ENCODE data around the gene RNFT2.

RNFT2 gene

DNA sequence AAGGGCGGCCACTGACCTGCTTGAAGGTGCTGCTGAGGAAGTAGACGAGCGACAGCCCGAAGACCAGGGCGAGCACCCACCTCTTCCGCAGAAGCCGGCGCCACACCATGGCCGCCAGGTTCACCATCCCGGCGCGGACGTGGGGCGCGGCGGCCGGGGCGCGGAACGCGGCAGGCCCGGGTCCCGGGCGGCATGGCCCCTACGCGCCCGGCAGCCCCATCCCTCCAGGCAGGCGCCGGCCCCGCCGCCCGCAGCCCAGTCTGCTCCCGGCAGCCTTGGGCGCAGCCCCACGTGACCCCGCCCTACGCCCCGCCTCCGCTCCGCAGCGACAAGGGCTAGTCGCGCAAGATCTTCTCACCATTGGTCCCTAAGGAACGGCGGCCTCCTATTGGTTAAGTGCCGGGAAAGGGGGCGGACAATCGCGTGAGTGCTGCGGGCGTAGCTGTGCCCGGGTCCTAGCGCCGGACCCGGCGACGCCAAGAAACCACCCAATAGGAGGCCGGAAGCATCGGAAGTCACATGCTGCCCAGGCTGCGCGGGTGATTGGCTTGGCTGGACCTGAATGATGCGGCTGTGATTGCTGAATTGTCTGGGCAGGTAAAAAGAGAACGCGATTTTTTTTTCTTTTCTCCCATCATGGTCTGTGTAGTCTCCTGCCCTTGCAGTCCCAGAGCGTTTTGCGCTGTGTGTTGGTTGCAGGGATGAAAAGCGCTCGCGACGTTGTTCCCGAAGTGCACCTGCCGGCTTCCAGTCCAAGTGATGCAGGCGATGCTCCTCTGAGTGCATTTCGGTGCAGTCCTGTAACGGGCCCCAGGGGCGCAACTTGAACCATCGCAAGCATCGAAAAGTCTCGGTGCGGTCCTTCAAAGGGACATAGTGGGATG is at the start of gene RNFT2, which contains the start of gene SPRING1:
TSS of gene RNFT2 (plus strand) at position 542 of the 884 bp plus-strand sequence. CDS start 2,183 bp downstream, outside the sequence.
TSS of gene SPRING1 (minus strand) at position 296 of the 884 bp plus-strand sequence. CDS start at position 127, 169 bp downstream.
- peak; percentile 100 for DNase-seq

GRCh38 chr12:116689521-116689920 is 48.6 kb upstream of the RNFT2 start:
- no peak for DNase-seq

GRCh38 chr12:116689979-116690744 is 48.0 kb upstream of the RNFT2 start:
- no peak for DNase-seq

GRCh38 chr12:116691205-116691604 is 46.9 kb upstream of the RNFT2 start:
- DNase-seq: no peak

- no peak for DNase-seq
Observed at GRCh38 chr12:116691636-116692035, 46.5 kb upstream of the RNFT2 start.

GRCh38 chr12:116692605-116693004 is 45.5 kb upstream of the RNFT2 start:
- DNase-seq: no peak

DNA sequence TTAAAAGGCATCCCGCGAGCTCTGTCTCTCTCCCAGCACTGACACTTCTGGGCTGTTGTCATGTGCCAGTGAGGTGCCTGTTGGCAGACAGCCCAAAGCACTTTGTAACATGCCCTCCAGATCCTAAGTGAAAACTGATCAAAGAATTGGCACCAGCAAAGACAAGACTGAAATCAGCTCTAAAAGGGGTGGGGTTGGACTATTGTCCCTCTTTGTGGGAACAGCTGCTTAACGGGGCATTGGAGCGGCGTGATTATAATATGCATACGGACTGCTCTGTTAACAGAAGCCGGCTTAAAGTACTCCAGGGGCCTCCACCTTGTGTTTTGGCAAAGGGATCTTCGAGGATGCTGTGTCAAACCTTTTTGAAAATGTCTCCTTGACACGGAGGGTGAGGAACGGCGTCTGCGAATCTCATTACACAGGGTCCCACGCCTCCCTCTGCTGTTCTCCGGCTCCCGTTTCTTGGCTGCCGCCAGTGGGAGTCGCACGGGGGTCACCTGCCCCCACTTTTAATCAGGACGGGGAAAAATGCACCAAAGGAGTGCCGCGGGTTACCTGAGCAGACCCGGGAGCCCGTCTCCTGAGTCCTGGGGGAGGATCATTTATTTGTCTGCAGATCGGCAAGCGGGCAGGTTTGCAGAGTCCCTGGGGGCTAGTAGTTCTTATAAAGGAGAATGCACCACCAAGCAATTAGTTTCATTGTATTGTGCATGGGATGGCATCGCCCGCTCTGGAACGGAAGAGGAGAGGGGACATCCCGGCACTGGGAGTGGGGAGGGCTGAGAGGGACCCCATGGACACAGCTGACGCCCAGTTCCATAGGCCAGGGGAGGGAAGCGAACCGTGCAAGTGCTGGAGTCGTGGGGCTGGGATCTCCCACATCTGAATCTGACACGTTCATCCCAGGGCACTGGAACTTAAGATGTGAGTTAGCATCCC is 44.6 kb upstream of the RNFT2 start:
- no peak for DNase-seq

GRCh38 chr12:116694653-116695463 is 43.3 kb upstream of the RNFT2 start:
- no peak for DNase-seq

DNA sequence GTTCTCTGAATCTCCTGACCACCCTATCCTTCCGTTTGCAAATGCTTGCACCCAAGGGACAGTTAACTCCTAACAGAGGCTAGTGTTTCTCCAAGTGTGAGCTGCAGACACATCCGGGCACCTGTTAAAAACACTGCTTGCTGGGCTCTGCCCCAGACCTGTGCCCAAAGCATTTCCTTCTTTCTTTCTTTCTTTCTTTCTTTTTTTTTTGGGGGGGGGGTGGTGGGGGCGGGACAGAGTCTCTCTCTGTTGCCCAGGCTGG is 42.7 kb upstream of the RNFT2 start:
- DNase-seq: no peak

DNA sequence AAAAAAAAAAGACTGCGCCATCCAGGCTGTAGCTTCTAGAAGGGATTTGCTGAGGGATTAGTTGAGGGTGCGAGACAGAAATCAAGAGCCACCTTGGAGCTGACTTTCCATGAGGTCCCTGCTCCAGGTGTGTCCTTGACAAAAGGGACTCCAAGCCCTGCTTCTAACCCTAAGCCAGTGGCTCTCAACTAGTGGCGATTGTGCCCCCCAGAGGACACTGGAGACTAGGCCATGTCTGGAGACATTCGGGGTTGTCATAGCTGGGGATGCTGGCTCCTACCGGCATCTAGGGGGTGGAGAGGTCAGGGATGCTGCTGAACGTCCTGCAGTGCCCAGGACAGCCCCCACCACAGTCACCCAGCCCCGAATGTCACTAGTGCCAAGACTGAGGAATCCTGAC is 40.8 kb upstream of the RNFT2 start:
- no peak for DNase-seq

GRCh38 chr12:116697716-116698115 is 40.4 kb upstream of the RNFT2 start:
- DNase-seq: no peak

DNA sequence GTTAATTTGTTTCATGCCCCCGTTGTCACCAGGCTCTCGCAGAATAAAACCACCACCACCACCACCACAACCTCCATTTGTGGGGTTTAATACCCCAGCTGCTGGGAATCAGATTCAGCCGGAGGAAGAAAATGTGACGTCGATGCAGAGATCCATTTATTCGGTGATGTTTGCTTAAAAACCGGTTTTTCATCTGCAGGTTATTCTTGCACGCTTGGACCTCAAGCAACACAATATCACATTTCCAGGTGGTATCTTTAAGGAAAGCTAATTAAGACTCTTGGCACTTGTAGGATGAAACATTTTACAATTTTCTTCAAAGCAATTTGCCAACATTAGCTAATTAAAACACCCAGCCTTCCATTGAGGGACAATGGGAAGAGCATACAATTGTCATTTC is 40.0 kb upstream of the RNFT2 start:
- no peak for DNase-seq

- no peak for DNase-seq
Observed at GRCh38 chr12:116698554-116699075, 39.5 kb upstream of the RNFT2 start.

DNA sequence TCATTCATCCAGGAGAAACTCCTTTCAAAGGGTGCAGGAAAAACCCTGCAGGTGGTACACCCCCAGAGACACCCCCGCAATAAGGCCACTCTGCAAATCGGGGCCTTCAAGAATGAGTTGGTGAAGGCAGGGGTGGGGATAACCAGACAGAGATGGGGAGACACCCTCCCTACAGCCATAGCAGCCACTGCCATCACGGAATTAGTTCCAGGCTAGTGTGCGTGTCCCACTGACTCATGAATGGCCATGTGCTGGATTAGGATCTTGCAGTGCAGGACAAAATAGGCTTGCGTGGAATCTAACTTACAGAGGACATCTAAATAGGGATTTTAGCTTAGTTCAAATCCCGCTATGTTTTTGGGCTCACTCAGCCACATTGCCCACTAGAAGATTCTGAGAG is 38.0 kb upstream of the RNFT2 start:
- DNase-seq: no peak

DNA sequence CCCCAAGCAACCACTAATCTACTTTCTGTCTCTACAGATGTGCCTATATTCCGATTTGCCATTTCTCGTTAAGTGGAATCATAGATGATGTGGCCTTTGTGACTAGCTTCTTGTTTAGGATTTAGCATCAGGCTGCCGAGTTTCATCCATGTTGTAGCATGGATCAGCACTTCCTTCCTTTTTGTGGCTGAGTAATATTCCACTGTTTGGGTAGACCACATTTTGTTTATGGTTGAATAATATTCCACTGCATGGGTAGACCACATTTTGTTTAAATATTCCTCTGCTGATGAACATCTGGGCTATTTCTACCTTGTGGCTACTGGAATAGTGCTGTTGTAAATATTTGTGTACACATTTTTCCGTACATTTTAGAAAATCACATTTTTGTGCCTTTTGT is 36.7 kb upstream of the RNFT2 start:
- DNase-seq: no peak

DNA sequence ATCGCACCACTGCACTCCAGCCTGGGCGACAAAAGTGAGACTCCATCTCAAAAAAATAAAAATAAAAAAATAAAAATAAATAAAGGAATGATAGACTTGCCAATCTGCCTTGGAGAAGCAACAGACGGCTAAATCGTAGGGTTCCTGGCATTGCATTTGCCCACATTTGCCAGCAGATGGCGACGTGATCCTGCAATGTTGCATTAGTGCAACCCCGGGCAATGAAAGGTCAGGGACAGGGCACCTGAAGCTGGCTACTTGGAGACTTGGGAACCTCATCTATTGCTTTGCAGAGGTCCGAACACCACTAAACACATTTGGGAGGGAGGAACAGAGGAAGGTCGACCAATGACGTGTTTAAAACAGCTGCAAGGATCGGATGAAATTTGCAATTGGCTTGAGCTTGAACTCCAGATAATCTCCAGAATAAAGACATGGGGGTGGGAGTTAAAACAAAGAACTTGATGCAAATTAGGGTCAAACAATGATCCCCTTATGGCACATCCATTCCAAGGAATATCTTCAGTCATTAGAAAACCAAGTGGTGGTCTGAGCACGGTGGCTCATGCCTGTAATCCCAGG is 34.8 kb upstream of the RNFT2 start:
- DNase-seq: peak; percentile 68

GRCh38 chr12:116707751-116708150 is 30.4 kb upstream of the RNFT2 start:
- DNase-seq: no peak

GRCh38 chr12:116708826-116709756 is 29.0 kb upstream of the RNFT2 start:
- peak; percentile 47 for DNase-seq

GRCh38 chr12:116709768-116710167 is 28.3 kb upstream of the RNFT2 start:
- DNase-seq: no peak

Measured in CD4-positive, alpha-beta T cell treated with Interleukin-21 for 1 hour (primary cell).